Non-pigmented ciliary epithelial cell (primary cell): ENCODE results near the gene SCD5.

Source experiments
- DNase-seq: peaks from one replicate; pipeline ENCODE4 v3.0.0-alpha.2; 2010; ENCODE audit warnings: low read depth

Gene SCD5

DNA sequence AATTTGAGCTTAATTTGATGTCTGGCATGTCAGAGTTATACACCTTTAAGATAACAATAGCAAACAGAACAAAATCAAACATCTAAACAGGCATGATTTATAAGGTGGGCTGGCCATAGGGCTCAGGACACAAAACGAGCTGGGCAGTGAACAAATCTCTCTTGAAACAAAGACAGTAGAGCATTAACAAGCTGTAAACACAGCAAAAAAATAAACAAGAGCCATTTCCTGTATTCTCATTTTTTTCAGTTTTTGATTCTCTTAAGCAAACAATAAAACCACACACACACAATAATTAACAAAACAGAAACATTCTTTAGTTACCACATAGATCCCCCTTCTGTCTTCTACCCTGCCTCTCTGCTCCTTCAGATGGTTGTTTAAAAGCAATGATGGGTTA lies 168.5 kb downstream of the SCD5 start:
- DNase-seq, result no peak

DNA sequence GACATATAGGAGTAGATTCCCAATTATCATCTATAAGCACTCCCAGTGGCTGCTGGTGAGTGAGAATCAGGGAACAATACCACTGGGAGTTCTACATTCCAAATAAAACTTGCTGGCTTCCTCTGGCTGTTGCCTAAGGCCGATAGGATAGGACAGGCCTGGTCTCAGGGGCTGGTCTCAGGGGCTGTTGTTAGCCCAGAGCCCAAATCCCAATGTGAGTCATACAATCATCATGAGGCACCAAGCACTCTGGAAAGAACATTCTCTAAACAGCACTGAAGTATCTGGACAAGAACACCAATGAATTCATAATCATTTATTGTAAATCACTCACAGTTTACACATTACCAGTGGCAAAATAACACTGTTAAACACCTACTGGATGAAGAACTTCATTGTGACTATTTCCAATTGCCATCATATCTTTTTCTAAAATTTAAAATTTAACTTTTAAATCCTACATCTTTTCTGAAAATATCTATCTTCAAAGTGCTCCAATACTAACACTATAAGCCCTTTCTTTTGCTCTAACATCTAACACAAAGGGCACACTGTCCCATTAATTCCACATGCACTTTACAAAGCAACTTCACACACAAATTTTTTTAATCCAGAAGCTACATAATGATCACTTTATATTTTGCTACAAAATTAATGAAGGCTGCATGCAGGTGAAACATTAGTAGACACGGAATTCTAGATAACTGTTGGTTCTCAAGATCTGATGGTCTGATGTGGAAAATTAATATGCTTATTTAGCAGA lies 169.2 kb downstream of the SCD5 start:
- DNase-seq, result no peak

- no peak for DNase-seq
These were observed 172.2 kb downstream of the SCD5 start for GRCh38 chr4:82626251-82626868.

GRCh38 chr4:82624819-82625218 lies 173.8 kb downstream of the SCD5 start:
- DNase-seq, result no peak

- no peak for DNase-seq
These were observed 175.4 kb downstream of the SCD5 start for GRCh38 chr4:82623121-82623683.

DNA sequence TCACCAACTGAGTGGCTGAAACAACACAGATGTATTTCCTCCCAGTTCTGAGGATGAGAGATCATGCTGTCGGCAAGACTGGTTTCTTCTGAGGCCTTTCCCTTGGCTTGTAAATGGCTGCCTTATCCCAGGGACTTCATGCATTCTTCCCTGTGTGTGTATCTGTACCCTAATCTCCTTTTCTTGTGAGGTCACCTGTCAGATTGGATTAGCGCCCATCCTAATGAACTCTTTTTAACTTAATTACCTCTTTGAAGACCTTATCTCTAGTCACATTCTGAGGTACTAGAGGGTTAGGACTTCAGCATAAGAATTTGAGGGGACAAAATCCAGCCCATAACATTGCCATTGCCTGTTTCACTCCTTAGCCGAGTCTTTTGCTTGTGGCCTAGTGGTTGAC lies 177.3 kb downstream of the SCD5 start:
- no peak for DNase-seq

DNA sequence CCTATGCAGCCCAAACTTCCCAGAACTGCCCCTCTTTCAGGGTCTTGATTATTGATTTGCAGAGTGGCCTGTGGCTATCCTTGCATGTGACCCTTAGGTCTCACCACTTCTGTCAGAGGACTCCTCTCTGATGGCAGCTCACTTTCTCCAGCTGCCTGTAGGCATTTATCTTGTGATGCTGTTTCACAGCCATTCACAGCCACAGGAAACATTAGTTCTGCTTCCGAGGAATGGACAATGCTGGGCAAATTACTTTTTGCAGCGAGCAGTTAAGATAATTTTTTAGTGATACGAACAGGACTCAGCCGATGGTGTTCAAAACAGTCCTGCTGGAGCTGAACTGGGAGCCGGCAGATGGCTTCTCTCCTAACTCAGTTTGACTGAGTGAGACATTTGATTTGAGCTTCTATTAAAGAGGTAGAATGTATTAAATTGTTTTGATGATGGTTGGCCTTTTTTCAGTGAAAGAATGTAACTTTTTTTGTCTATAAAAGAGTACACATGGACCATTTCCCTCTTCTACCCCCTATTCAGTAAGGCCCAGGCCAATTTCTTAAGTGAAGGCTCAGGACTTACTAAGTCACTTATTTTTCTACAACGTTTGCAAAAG lies 178.4 kb downstream of the SCD5 start:
- DNase-seq, result no peak

GRCh38 chr4:82618103-82618720 lies 180.4 kb downstream of the SCD5 start:
- DNase-seq, result no peak

- no peak for DNase-seq
These were observed 183.7 kb downstream of the SCD5 start for GRCh38 chr4:82614838-82615449.

- DNase-seq, result no peak
These were observed 185.5 kb downstream of the SCD5 start for GRCh38 chr4:82613121-82613520.

DNA sequence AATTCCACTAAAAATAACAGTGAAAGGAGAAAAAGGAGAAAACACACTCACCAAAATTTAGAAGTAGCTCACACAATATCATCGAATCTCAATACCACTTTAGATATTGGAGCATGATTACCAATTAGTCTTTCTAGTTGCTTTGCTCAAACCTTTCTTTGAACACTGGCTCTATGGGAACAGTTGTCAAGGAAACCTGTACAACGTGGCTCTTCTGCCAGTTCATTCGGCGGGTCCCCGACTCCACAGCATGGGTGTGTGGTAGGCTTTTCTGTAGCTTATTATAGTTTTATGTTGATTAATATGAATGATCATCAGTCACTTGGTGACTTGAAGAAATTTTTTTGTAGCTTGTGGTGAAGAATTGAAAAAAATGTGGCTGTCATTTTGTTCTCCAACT lies 186.6 kb downstream of the SCD5 start:
- no peak for DNase-seq

DNA sequence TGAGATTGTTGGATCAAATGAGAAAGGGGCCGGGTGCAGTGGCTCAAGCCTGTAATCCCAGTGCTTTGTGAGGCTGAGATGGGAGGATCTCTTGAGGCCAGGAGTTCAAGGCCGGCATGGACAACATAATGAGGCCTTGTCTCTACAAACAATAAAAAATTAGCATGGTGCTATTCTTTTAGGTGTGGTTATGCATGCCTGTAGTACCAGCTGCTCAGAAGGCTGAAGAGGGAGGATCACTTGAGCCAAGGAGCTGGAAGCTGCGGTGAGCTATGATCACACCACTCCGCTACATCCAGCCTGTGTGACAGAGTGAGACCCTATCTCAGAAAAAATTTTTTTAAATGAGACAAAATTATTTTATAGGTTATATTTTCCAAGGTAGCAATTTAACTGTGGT lies 187.1 kb downstream of the SCD5 start:
- no peak for DNase-seq

DNA sequence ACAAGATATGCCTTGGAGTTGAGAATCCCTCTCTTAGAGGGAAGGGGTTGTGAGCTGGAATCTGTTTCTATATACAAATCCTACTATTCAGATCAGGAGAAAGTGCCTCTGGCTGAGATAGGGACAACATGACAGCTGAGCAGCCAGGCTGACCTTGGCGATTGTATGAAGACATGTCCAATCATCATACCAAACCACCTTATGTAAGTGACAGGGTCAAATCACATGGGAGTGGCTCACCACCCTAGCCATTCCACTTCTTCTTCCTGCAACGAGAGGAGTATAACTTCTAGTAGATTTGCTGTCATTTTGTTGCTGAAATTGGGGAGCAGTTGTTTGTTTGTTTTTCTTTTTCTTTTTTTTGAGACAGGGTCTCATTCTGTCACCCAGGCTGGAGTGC lies 188.6 kb downstream of the SCD5 start:
- no peak for DNase-seq

DNA sequence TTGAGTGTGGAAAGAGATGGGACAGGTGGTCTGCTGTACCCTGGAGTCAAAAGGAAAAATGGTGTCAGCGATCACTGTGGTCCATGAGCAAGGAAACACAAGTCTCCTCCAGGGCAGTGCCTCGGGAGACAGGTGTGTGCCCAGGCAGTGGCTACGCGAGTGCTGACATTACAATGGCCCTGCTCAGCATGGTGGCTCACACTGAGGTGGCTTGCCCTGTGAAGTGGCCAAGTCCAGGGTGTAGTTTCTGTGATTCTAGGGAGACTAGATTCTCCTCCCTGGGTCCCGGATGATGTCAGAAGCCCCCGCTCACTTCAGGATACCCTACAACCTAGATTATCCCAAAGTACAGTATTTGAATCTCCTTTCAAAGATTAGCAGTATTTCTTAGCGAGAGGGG lies 192.0 kb downstream of the SCD5 start:
- DNase-seq, result no peak

DNA sequence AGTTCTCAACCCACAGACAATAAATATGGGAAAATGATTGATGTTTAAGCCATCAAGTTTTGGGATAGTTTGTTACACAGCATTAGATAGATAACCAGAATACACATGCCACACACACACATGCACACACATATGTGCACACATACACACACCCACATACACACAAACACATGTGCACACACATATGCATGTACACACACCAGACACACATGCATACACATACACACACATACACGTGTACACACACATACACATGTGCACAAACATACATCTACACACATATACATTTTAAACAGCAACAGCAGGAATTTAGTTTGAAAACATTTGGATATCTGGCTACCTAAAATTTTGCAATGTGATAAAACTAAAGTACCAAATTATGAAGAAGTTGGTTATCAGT lies 194.1 kb downstream of the SCD5 start:
- no peak for DNase-seq

DNA sequence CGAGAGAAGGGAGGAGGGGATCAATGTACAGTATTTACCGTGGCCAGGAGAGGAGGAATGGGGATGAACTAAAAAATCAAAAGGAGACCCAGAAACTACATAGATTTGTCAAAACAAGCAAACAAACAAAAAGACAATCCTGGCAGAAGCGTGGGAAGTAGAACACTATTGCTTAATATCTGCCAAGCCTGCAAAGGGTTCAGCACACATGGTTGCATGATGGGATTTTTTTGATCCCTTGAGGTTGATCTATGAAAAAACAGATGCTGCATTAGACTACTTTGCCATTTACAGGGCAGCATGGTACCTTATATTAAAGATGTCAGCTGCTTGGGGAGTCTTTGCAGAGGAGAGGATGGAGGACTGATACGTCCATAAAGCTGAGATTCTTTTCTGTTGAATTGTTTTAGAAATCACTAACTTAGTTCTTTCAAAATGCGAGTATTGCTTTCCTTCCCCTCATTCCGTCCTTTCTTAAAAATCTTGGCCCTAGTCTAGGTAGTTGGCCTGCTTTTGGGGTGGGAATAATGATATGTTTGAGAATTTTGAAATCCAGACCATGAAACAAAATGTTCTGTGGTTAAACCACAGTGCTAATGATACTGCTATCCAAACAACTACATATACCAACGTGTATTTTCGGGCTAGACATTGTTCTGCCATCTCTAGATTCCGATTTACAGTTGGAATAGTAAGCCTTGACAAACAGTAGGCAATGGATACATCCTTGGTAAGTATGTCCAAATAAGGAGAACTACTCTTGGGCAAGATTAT lies 197.2 kb downstream of the SCD5 start:
- DNase-seq, result no peak

GRCh38 chr4:82599336-82599735 lies 199.3 kb downstream of the SCD5 start:
- no peak for DNase-seq

DNA sequence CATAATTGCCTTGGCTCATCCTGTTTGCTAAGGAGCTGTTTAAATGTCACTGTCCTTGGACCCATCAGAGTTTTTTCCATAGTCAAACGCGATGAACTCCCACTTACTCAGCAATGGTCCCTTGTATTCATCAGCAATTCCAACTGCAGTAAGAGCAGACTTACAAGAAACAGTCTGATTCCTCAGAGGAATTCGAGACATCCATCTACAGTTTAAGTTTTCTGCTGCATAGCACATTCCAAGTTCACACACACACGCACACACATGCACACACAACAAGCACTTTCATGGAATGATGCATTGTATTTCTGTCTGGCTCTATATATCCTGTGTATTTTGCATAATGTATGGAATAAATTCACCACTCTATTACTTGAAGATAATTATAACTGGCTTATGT lies 204.1 kb downstream of the SCD5 start:
- DNase-seq, result no peak

DNA sequence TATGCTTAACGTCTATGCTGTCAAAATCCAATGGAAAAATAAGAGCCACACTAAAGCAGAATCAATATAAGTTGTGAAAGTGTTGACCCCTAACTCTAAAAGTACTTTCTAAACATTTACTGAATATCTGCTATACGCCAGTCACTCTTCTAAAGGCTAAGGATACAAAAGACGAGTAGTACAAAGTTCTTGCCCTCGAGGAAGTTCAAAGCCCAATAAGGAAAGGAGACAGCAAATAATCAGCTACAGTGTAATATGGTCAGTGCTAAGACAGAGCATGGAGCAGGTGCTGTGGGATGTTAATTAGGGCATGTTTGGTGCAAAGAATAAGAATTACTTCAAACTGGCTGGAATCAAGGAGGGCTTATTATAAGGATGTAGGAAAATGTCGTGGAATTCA lies 205.2 kb downstream of the SCD5 start:
- DNase-seq, result no peak

- DNase-seq, result no peak
These were observed 206.0 kb downstream of the SCD5 start for GRCh38 chr4:82592639-82593038.

GRCh38 chr4:82591592-82591991 lies 207.0 kb downstream of the SCD5 start:
- DNase-seq, result no peak

- no peak for DNase-seq
These were observed 208.8 kb downstream of the SCD5 start for GRCh38 chr4:82589756-82590155.
